Mammary epithelial cell (primary cell): Measurements from ENCODE around the gene FAM149A.

Source experiments
- EZH2 ChIP-seq: IDR thresholded peaks from 2 replicates; pipeline ENCODE4 v1.6.1; 2012; ENCODE audit warnings: low read length, inconsistent platforms, borderline replicate concordance
- TF ChIP-seq, protein P1 (sequence below), 2 donors: IDR thresholded peaks in 1 of 2; conservative IDR thresholded peaks in 1 of 2; 2 replicates each; pipeline ENCODE4 v1.5.1; 2011 to 2012; ENCODE audit warnings: inconsistent platforms in 2 of 2, low read length in 2 of 2, mild to moderate bottlenecking in 2 of 2, control low read depth in 1 of 2, low read depth in 1 of 2; ENCODE audit not compliant: insufficient read depth in 1 of 2; ENCODE audit errors: extremely low read depth in 1 of 2

- TF ChIP-seq, protein P1, sequence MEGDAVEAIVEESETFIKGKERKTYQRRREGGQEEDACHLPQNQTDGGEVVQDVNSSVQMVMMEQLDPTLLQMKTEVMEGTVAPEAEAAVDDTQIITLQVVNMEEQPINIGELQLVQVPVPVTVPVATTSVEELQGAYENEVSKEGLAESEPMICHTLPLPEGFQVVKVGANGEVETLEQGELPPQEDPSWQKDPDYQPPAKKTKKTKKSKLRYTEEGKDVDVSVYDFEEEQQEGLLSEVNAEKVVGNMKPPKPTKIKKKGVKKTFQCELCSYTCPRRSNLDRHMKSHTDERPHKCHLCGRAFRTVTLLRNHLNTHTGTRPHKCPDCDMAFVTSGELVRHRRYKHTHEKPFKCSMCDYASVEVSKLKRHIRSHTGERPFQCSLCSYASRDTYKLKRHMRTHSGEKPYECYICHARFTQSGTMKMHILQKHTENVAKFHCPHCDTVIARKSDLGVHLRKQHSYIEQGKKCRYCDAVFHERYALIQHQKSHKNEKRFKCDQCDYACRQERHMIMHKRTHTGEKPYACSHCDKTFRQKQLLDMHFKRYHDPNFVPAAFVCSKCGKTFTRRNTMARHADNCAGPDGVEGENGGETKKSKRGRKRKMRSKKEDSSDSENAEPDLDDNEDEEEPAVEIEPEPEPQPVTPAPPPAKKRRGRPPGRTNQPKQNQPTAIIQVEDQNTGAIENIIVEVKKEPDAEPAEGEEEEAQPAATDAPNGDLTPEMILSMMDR (conservative IDR thresholded peaks at IDR 0.05 in 1 of 2, IDR thresholded peaks at IDR 0.05 in 1 of 2; ENCODE audit: extremely low read depth in 1 of 2, insufficient read depth in 1 of 2, low read depth in 1 of 2, low read length in 2 of 2): no peak
- no peak for TF ChIP-seq EZH2
Measured at GRCh38 chr4:186097386-186097785, 7.1 kb upstream of the FAM149A start.
